NT2/D1 (cell line): ENCODE results near the gene ZNF438.
"Not testable (repeated sequence)": the region's sequence is repeated elsewhere in the genome, so short reads cannot be mapped to it uniquely, and the experiment has no call there.

Experiments used
- DNase-seq: peaks from one replicate; pipeline ENCODE4 v3.0.0-alpha.2; 2011; ENCODE audit warnings: low read depth, low spot score
- H3K27me3 ChIP-seq: 2 replicates; pipeline ENCODE4 v1.6.0; 2011; ENCODE audit warnings: mild to moderate bottlenecking; ENCODE audit not compliant: insufficient read length, insufficient read depth
- H3K36me3 ChIP-seq: 2 replicates; pipeline ENCODE4 v1.6.1; 2011; ENCODE audit warnings: mild to moderate bottlenecking, low read length, mixed read lengths; ENCODE audit not compliant: insufficient read depth, insufficient read length
- H3K4me1 ChIP-seq: 2 replicates; pipeline ENCODE4 v1.5.1; 2011; ENCODE audit not compliant: insufficient read depth, insufficient read length
- H3K4me3 ChIP-seq: 2 replicates; pipeline ENCODE4 v1.5.1; 2011; ENCODE audit warnings: low read depth; ENCODE audit not compliant: insufficient read length
- H3K9ac ChIP-seq: 2 replicates; pipeline ENCODE4 v1.6.0; 2011; ENCODE audit warnings: low read depth; ENCODE audit not compliant: insufficient read length
- H3K9me3 ChIP-seq: 2 replicates; pipeline ENCODE4 v1.5.1; 2011; ENCODE audit warnings: mild to moderate bottlenecking, low read length; ENCODE audit not compliant: insufficient read depth
- SUZ12 ChIP-seq: IDR thresholded peaks from 2 replicates; pipeline ENCODE4 v1.6.1; 2011; ENCODE audit not compliant: insufficient read length, insufficient read depth; ENCODE audit errors: extremely low read depth
- YY1 ChIP-seq: IDR thresholded peaks from 2 replicates; pipeline ENCODE4 v1.6.1; 2011; ENCODE audit not compliant: insufficient read length, insufficient read depth
- ZNF274 ChIP-seq: IDR thresholded peaks from 2 replicates; pipeline ENCODE4 v1.6.1; 2011; ENCODE audit warnings: mild to moderate bottlenecking, low read depth, low read length

ZNF438 gene

GRCh38 chr10:31062856-31063255, 31.2 kb upstream of the ZNF438 start:
- Histone ChIP-seq H3K27me3 (no peaks in the 10 kb centered on the region), H3K36me3 (no peaks in the 10 kb centered on the region), H3K9me3 (no peaks in the 10 kb centered on the region), H3K4me1 (no peaks in the 10 kb centered on the region), H3K9ac (no peak overlapping the region), H3K4me3 (no peak overlapping the region)
- no peak for TF ChIP-seq ZNF274
- TF ChIP-seq SUZ12, result no peak
- TF ChIP-seq YY1, result no peak
- no peak for DNase-seq

- no peak for TF ChIP-seq YY1
- no peak for TF ChIP-seq ZNF274
- TF ChIP-seq SUZ12, result no peak
- no peaks in the 10 kb centered on the region for H3K9me3 ChIP-seq
- H3K27me3 ChIP-seq, result no peaks in the 10 kb centered on the region
- H3K4me1 ChIP-seq, result no peaks in the 10 kb centered on the region
- no peaks in the 10 kb centered on the region for H3K36me3 ChIP-seq
- no peak overlapping the region for H3K9ac ChIP-seq
- DNase-seq, result no peak
- no peak overlapping the region for H3K4me3 ChIP-seq
Observed at GRCh38 chr10:31061941-31062340, 30.3 kb upstream of the ZNF438 start.

GRCh38 chr10:31058795-31059703, 27.4 kb upstream of the ZNF438 start:
- Histone ChIP-seq H3K36me3 (no peaks in the 10 kb centered on the region), H3K9ac (no peak overlapping the region), H3K4me1 (no peaks in the 10 kb centered on the region), H3K27me3 (no peaks in the 10 kb centered on the region), H3K9me3 (no peaks in the 10 kb centered on the region), H3K4me3 (no peak overlapping the region)
- no peak for DNase-seq
- no peak for TF ChIP-seq SUZ12
- no peak for TF ChIP-seq ZNF274
- TF ChIP-seq YY1, result no peak

GRCh38 chr10:31056678-31057077, 25.0 kb upstream of the ZNF438 start:
- H3K4me3 ChIP-seq, DNase-seq, H3K9ac ChIP-seq, H3K27me3 ChIP-seq, H3K36me3 ChIP-seq, H3K4me1 ChIP-seq, H3K9me3 ChIP-seq: not testable (repeated sequence)

GRCh38 chr10:31055573-31056251, 24.0 kb upstream of the ZNF438 start:
- H3K4me3 ChIP-seq, result no peak overlapping the region
- H3K9ac ChIP-seq, result no peak overlapping the region
- no peaks in the 10 kb centered on the region for H3K4me1 ChIP-seq
- H3K9me3 ChIP-seq, result peaks cover 8% of the 10 kb centered on the region; the same call in 1 of the 2 replicates
- TF ChIP-seq SUZ12 (no peak), ZNF274 (no peak), YY1 (no peak)
- H3K27me3 ChIP-seq, result no peaks in the 10 kb centered on the region
- H3K36me3 ChIP-seq, result no peaks in the 10 kb centered on the region
- no peak for DNase-seq

GRCh38 chr10:31051703-31052102, 20.0 kb upstream of the ZNF438 start:
- TF ChIP-seq ZNF274, result no peak
- no peak for TF ChIP-seq YY1
- no peak for TF ChIP-seq SUZ12
- no peaks in the 10 kb centered on the region for H3K4me1 ChIP-seq
- DNase-seq, result no peak
- no peaks in the 10 kb centered on the region for H3K36me3 ChIP-seq
- no peak overlapping the region for H3K9ac ChIP-seq
- no peaks in the 10 kb centered on the region for H3K27me3 ChIP-seq
- no peak overlapping the region for H3K4me3 ChIP-seq
- H3K9me3 ChIP-seq, result peaks cover 8% of the 10 kb centered on the region; the same call in 1 of the 2 replicates

- Histone ChIP-seq H3K9me3 (no peaks in the 10 kb centered on the region), H3K4me1 (no peaks in the 10 kb centered on the region)
- TF ChIP-seq SUZ12, result no peak
- TF ChIP-seq ZNF274, result no peak
- TF ChIP-seq YY1, result no peak
Observed at GRCh38 chr10:31042670-31043069, 11.0 kb upstream of the ZNF438 start.

More at GRCh38 chr10:31042670-31043069, 11.0 kb upstream of the ZNF438 start:
- Histone ChIP-seq H3K4me3 (no peak overlapping the region), H3K27me3 (no peaks in the 10 kb centered on the region), H3K9ac (no peak overlapping the region), H3K36me3 (no peaks in the 10 kb centered on the region)
- no peak for DNase-seq
